Astrocyte of the hippocampus (primary cell): ENCODE results near the gene SLC24A3.
"Not testable (repeated sequence)": the region's sequence is repeated elsewhere in the genome, so short reads cannot be mapped to it uniquely, and the experiment has no call there.

Source experiments
- DNase-seq: peaks from one replicate; pipeline ENCODE4 v3.0.0; 2011; ENCODE audit warnings: low read depth, low spot score

The SLC24A3 gene

GRCh38 chr20:19672498-19672897 lies 460.1 kb downstream of the SLC24A3 start:
- no peak for DNase-seq

- no peak for DNase-seq
These were observed 461.1 kb downstream of the SLC24A3 start for GRCh38 chr20:19673575-19673974.

- DNase-seq = no peak
These were observed 463.8 kb downstream of the SLC24A3 start for GRCh38 chr20:19676202-19676601.

GRCh38 chr20:19677336-19677735 lies 464.9 kb downstream of the SLC24A3 start:
- DNase-seq = no peak

- not testable (repeated sequence) for DNase-seq
These were observed 466.1 kb downstream of the SLC24A3 start for GRCh38 chr20:19678591-19678990.

- no peak for DNase-seq
These were observed 467.6 kb downstream of the SLC24A3 start for GRCh38 chr20:19679900-19680495.

GRCh38 chr20:19682249-19682648 lies 469.8 kb downstream of the SLC24A3 start:
- DNase-seq = no peak

- DNase-seq = no peak
These were observed 470.7 kb downstream of the SLC24A3 start for GRCh38 chr20:19683188-19683587.

- no peak for DNase-seq
These were observed 471.4 kb downstream of the SLC24A3 start for GRCh38 chr20:19683822-19684221.

GRCh38 chr20:19688031-19688806 lies 475.8 kb downstream of the SLC24A3 start:
- DNase-seq = peak; percentile 79

GRCh38 chr20:19690462-19690861 lies 478.0 kb downstream of the SLC24A3 start:
- DNase-seq = no peak

GRCh38 chr20:19691125-19691524 lies 478.7 kb downstream of the SLC24A3 start:
- no peak for DNase-seq

- no peak for DNase-seq
These were observed 479.7 kb downstream of the SLC24A3 start for GRCh38 chr20:19692100-19692499.

- DNase-seq = peak; percentile 71
These were observed 480.3 kb downstream of the SLC24A3 start for GRCh38 chr20:19692685-19693119.

- DNase-seq = no peak
These were observed 481.1 kb downstream of the SLC24A3 start for GRCh38 chr20:19693508-19693907.

GRCh38 chr20:19695081-19695480 lies 482.6 kb downstream of the SLC24A3 start:
- DNase-seq = no peak

GRCh38 chr20:19696620-19697019 lies 484.2 kb downstream of the SLC24A3 start:
- DNase-seq = no peak

- DNase-seq = no peak
These were observed 485.0 kb downstream of the SLC24A3 start for GRCh38 chr20:19697415-19697814.

- DNase-seq = peak; percentile 51
These were observed 486.9 kb downstream of the SLC24A3 start for GRCh38 chr20:19699180-19699971.

- no peak for DNase-seq
These were observed 489.0 kb downstream of the SLC24A3 start for GRCh38 chr20:19701429-19701828.

- DNase-seq = no peak
These were observed 494.0 kb downstream of the SLC24A3 start for GRCh38 chr20:19706463-19706862.

GRCh38 chr20:19709635-19710335 lies 497.3 kb downstream of the SLC24A3 start:
- DNase-seq = no peak
